GM18951 (cell line): ENCODE results near the gene TOR4A.

ENCODE experiments used
- POLR2A ChIP-seq: IDR thresholded peaks from 4 replicates; pipeline ENCODE4 v1.6.1; 2011; ENCODE audit warnings: mild to moderate bottlenecking; ENCODE audit not compliant: insufficient read length, insufficient read depth; ENCODE audit errors: extremely low read depth
- in situ Hi-C: fragments of 300-500 bp; cut with MboI; formaldehyde crosslinking; loops from one replicate; pipeline ENCODE4 v1.12.0; 2022; ENCODE audit warnings: low sequenced_read_pairs, mixed read lengths, inconsistent platforms; ENCODE audit not compliant: unreplicated experiment

The TOR4A gene

DNA sequence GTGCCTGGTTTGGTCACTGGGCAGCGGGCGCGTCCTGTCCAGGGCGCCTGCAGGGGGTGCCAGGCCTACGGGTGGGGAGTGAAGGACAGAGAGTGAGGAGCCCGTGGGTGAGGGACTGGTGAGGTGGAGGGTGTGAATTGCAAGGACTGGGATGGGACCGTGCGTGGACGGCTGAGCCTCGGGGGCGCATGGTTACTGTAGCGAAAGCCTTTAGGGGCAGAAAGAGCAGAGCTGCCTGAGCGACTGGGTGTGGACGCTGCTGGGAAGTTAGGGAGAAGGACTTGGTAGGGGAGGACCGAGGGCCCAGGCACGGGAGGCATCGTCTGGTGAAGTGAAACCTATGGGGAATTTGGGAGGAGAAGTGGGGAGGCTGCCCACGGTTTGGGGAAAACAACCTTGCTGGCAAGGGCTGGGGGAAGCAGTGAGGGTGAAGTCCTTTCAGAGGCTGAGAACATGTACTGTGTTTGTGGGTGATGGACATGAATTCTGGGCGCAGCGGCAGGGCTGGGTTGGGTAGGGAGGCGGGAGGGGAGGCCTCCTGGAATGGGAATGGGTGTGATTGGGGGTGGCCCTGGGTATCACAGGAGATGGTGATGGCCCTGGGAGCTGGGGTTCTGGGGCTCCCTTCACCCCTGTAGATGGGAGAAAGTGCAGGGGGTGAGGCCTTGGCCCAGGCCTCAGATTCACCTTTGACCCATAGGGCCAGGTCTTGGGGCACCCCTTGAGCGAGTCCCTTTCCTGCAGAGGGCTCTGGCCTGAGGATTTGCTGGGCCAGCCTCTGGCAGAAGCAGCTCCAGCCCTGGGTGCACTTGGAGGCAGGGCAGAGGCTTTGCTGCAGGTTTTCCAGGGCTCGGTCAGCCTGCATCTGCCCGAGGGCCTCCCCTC, 1.7 kb upstream of the TOR4A start:
- no peak for TF ChIP-seq POLR2A
- in situ Hi-C loops: no loop called here

DNA sequence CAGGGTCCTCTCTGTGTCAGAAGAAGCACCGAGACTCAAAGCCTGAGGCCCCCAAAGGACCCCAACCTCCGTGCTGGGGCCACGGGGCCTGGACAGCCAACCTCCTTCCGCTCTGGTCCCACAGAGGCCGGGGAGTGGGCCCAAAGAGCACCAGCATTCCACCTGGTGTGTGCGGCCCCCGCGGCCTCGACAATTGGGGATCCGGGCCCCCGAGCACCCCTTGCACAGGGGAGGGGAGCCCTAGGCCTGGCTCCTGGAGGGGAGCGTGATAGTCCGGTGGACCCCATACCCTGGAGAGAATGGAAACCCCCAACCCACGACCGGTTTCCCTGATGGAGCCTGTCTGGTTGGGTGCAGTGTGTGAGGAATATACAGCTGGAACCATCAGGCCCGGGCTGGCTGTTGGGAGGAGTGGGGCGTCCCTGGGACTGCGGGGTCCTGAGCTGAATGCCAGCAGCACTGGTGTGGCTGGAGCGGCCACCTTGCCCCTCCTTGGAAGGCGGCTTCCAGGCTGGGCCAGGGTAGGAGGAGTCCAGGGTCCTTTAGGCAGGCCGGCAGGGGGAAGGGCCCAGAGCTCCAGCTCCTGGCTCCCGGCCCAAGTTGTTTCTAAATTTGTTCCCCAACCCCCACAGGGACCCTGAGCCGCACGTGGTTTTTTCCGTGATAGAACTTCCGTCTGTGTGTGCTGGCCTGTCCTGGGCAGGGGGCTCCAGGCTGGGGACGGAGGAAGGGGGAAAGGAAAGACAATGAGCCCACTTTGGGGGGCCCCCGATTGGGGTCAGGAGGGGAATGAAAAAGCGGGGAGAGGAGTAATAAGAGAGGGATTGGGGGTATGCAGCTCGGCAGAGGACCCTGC, 825 bp upstream of the TOR4A start:
- TF ChIP-seq POLR2A: no peak
- in situ Hi-C loops: no loop called here

DNA sequence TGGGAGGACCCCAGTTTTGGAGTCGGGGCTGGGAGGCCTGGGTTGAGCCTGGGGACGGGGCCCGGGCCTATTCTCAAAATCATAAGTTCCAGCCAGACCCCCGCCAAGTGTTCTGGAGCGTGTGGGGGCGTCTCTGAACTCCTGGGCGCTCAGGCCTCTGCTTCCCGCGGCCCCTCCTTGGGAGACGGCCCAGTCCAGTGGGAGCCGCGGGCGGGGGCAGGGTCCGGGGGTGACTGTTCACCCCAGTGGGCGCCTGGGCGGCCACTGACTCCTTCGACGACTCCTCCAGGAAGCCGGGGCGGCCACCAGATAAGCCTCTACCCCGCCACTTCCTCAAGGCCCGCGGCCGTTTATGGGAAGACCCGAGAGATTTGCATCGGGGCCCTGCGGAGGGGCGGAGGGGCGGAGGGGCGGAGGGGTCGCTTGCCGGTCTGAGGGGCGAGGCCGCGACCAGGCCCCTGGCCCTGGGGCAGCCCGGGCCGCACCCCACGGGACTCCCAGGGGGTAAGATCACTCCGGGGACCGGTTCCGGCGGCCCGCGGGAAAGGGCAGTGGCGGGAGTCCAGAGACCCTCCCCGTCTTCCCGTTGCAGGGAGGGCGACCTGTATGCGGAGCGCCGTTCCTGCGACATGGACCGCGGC, 655 bp downstream of the TOR4A start:
- in situ Hi-C loops: no loop called here

DNA sequence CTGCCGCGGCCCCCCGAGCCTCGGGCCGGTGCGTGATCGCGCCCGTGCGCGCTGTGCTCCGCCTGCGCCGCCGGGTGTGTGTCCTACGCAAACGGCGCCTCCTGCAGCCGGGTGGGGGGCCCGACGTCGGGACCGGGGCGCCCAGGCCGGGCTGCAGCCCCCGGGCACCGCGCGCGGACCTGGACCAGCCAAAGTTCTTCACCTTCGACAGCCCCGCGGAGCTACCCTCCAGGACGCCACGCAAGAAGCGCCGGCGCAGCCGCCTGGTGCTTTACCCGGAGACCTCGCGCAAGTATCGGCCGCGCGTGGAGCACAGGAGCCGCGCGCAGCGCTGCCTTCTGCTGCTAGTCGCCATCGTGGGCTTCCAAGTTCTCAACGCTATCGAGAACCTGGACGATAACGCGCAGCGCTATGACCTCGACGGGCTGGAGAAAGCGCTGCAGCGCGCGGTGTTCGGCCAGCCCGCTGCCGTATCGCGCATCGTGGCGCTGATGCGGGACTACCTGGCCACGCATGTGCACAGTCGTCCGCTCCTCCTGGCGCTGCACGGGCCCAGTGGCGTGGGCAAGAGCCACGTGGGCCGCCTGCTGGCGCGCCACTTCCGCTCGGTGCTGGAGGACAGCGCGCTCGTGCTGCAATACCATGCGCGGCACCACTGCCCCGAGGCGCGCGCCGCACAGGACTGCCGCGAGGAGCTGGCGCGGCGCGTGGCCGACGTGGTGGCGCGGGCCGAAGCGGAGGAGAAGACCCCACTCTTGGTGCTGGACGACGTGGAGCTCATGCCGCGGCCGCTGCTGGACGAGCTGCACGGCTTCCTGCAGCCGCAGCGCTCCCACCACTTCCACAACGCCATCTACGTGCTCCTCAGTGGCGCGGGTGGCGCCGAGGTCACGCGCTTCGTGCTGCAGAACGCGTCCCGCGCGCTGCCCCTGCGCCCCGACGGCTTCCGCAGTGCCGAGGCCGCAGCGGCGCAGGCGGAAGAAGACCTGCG, 1.5 kb downstream of the TOR4A start:
- in situ Hi-C loops: no loop called here
- TF ChIP-seq POLR2A: no peak

More for the DNA sequence above, 655 bp downstream of the TOR4A start:
- no peak for TF ChIP-seq POLR2A

DNA sequence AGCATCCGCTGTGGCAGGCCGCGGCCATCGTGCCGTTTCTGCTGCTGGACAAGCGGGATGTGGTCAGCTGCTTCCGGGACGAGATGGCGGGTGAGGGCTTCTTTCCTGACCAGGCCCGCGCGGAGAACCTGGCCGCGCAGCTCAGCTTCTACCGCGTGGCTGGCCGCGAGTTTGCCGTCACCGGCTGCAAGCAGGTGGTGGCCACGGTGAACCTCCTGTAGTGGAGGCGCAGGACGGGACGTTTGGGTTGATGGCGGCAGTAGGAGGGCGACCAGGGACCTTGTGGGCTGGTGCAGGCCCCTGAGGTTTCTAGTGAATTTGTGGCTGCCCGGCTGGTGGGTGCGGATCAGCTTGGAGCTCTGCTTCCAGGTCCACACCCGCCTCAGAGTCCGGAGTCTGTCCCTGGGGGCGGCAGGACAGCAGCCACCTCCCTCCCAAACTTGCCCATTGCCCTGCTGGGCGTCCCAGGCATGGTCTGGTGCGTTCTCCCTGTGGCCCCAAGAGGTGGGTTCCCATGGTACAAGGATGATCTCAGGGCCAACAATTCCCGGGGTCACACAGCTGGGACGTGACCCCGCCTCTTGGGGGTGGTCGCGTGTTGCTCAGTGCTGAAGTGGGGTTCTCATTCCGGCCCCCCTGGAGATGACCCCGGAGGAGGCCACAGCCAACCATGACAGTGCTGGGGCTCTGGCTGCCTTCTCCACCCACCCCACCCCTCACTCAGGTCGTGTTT, 2.4 kb downstream of the TOR4A start:
- in situ Hi-C loops: no loop called here
- TF ChIP-seq POLR2A: no peak

DNA sequence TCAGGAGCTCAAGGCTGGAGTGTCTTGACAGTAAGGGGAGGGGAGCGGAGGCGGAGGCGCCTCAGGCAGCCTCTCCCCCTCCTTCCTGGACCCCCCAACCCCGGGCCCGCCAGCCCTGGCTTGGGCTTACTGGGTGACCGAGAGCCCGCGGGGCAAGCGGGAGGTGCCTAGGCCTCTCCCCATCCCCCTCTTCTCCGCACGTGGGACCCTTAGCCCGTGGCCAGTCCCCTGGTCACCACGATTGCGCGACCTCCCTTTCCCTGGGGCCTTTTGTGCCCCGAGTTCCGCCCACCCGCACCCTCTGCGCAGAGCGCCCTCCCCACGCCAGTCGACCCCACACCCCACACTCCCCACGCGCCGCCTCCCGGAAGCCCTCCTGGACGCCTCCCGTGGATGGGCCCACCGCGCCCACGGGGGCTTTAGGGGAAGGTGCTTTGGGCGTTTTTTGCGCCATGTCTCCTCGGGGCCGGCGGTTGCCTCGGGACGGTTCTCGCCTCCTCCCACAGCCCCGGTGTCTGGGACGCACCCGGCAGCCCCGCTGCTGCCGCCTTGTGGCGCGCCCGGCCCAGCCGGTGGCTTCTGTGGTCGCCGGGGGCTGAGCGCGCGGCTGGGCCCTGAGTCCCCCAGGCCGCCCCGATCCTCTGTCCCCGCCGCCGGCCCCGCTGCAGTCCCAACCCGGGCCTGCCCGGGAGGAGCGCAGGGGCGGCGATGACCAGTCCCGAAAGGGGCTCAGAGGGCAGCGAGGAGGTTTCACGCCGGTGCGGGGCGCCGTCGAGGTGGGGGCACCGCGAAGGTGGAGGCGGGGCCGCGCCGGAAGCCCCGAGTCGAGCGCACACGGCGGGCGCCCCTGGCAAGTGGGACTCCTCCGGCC, 3.2 kb downstream of the TOR4A start:
- no peak for TF ChIP-seq POLR2A
- in situ Hi-C loops: no loop called here

DNA sequence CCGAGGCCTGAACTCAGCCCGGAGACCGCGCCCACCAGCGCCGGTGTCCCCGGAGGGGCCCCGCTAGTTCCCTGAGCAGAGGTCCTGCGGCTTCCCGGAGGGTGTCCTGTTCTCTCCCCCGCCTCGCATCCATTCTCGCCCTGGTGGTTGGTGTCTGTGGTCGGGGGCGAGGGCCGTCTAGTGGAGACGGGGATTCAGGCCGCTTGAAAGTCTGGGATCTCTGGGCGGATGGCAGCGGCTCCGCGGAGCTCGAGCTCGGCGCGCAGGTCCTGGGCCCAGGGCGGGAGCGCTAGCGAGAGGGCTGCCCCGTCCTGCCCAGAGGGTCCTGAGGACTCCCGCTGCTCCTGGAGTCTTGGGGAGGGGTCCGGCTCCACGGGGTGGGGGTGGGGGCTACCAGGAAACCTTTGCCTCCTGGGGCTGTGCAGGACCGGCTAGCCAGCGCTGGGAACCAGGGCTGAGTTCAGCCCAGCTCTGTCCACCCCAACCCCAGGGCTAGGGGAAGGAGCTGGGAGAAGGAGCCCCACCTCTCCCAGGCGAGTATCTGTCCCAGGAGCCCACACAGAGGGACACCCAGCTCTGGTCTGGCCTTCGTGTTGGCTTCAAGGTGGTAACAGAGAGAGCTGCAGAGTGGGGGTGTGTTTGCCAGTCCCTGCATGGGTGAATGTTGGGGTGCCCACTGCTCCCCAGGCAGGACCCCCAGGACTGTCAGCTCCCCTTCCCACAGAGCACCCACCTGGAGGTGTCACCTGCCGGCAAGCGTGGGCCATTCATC, 4.0 kb downstream of the TOR4A start:
- in situ Hi-C loops: no loop called here
- TF ChIP-seq POLR2A: no peak

DNA sequence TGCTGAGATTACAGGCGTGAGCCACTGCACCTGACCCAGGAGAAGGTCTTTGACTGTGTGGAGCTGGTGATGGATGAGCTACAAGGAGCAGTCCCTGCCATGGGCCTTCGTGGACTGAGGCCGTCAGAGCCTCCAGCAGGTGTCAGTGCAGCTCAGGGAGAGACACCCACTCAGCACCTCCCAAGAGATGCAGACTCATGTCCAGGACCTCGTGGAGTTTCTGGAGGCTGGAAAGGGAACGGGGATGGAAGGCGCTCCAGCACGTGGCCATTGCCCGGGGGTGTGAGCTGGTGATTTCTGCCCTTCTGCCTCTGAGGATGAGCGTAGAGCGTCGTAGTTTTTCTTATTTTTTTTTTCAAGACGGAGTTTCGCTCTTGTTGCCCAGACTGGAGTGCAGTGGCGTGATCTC, 9.5 kb downstream of the TOR4A start:
- in situ Hi-C loops: no loop called here
- no peak for TF ChIP-seq POLR2A

DNA sequence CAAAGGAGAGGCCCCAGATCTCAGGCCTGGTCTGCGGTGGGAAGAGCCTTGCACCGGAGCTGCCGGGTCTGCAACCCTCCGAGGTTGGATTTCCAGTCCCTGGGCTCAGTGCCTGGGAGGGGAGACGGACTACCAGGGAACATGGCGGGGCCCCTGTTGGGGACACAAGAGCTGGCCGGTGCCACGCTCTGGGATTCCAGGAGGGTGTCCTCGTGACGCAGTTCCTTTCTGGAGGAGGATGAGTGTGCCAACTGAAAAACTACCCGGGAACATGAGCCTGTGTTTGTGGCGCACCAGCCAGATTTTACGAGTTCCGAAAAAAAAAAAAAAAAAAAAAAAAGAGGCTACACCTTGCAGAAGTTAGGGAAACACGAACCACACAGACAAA, 15.6 kb downstream of the TOR4A start:
- TF ChIP-seq POLR2A: no peak
- in situ Hi-C loops: loop anchor here (10.0 kb wide), 2 partner anchors 112 to 232 kb away; no protein-coding TSS in a partner anchor

DNA sequence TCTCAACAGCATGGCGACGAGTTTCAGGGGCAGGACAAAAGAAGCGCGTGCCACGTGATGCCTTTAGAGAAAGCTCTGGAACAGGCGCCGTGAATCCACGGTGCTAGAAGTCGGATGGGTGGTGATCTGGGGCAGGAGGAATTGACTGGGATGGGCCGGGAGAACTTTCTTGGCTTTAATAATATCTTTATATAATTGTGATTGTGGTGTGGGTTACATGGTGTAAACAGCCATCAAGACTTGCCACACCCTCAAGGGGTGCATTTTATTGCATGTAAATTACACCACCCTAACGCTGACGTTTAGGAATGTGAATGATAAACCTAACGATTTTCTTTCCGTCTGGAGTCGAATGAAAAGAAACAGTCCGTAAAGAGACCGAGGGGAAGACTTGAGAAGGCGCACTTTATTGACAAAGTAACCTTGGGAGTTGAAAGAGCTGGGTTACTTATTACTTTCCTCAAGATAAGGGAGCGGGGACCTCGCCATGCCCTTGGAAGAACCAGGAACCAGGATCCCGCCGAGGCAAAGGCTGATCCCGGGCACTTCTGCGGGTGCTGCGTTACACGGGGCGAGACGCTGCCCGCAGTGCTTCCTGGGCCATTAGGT, 16.1 kb downstream of the TOR4A start:
- in situ Hi-C loops: loop anchor here (10.0 kb wide), 2 partner anchors 111 to 231 kb away; no protein-coding TSS in a partner anchor
- no peak for TF ChIP-seq POLR2A
